SK-N-SH treated with all-trans-retinoic acid at 6 μM for 48 hours (cell line): Measurements from ENCODE around the gene CXCL1.

Source experiments
- OSR1 ChIP-seq: fragments of 250-450 bp; sonication (Bioruptor Pico); IDR thresholded peaks from 2 replicates; pipeline ENCODE4 v1.8.0; 2022; ENCODE audit warnings: moderate library complexity, mild to moderate bottlenecking, inconsistent platforms
- RARB ChIP-seq: fragments of 250-450 bp; sonication (Bioruptor Pico); IDR thresholded peaks from 2 replicates; pipeline ENCODE4 v1.8.0; 2021; ENCODE audit warnings: mild to moderate bottlenecking, moderate library complexity
- TSHZ2 ChIP-seq: fragments of 250-450 bp; sonication (Bioruptor Pico); IDR thresholded peaks from 2 replicates; pipeline ENCODE4 v1.5.0; 2020; ENCODE audit warnings: mild to moderate bottlenecking, moderate library complexity
- ZFP3 ChIP-seq: fragments of 250-450 bp; sonication (Bioruptor Pico); IDR thresholded peaks from 2 replicates; pipeline ENCODE4 v1.5.0; 2020; ENCODE audit warnings: mild to moderate bottlenecking, moderate library complexity
- ZFP30 ChIP-seq: fragments of 450-650 bp; formaldehyde crosslinking; IDR thresholded peaks from 2 replicates; pipeline ENCODE4 v1.5.0; 2022; ENCODE audit warnings: mild to moderate bottlenecking, moderate library complexity
- ZNF70 ChIP-seq: fragments of 450-650 bp; formaldehyde crosslinking; IDR thresholded peaks from 2 replicates; pipeline ENCODE4 v1.5.0; 2020; ENCODE audit warnings: mild to moderate bottlenecking, moderate library complexity

DNA sequence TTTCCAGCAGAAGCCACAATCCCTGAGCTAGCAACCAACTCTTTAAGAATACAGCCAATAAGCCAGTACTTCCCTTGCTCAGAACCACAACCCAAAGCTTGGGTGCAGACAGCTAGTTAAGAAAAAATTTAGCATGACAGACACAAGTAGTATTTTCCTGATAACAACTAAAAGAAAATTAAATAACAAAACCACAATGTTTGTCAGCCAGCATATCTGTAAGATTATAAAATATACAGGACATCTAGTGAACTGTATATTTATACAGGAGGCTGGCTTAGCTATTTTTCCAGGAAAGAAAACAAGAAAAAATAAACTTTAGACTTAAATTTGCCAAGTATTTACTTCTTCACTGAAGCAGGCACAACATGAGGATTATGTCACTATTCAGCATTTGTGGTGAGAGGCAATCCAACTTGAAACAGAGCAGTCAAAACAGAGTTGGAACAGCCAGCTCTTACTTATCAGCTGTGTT, 9.5 kb upstream of the CXCL1 start:
- TF ChIP-seq TSHZ2 (CRISPR knock-in tag): no peak
- TF ChIP-seq RARB: no peak
- no peak for TF ChIP-seq ZNF70 (CRISPR knock-in tag)
- TF ChIP-seq OSR1 (CRISPR knock-in tag): no peak
- TF ChIP-seq ZFP30 (CRISPR knock-in tag): no peak
- TF ChIP-seq ZFP3 (CRISPR knock-in tag): no peak
